H9 (cell line): ENCODE measurements around the gene TRIO. TPM values are rescaled to one million over a fixed set of nuclear protein-coding genes. Genes with fewer than 3 reads are reported as not detected.

Experiments
- DNase-seq: peaks from one replicate; pipeline ENCODE4 v3.0.0-alpha.2; 2017
- H2AFZ ChIP-seq: one replicate; pipeline ENCODE4 v1.6.1; 2013; ENCODE audit warnings: mild to moderate bottlenecking, low read length, control low read depth, moderate library complexity
- H2AK5ac ChIP-seq: 2 replicates; pipeline ENCODE4 v1.6.1; 2013; ENCODE audit warnings: low read length, control low read depth, mixed read lengths; ENCODE audit not compliant: insufficient read length
- H2BK120ac ChIP-seq: one replicate; pipeline ENCODE4 v1.6.1; 2013; ENCODE audit warnings: low read depth, mild to moderate bottlenecking, low read length, control low read depth, inconsistent platforms; ENCODE audit not compliant: poor library complexity, severe bottlenecking
- H2BK12ac ChIP-seq: 2 replicates; pipeline ENCODE4 v1.6.1; 2013; ENCODE audit warnings: low read length, control low read depth, mixed read lengths, low read depth; ENCODE audit not compliant: insufficient read length
- H2BK15ac ChIP-seq: 2 replicates; pipeline ENCODE4 v1.6.1; 2013; ENCODE audit warnings: low read depth, low read length, control low read depth
- H2BK20ac ChIP-seq: one replicate; pipeline ENCODE4 v1.6.1; 2013; ENCODE audit warnings: low read depth, mild to moderate bottlenecking, low read length, control low read depth, inconsistent platforms; ENCODE audit not compliant: poor library complexity, severe bottlenecking
- H2BK5ac ChIP-seq: 2 replicates; pipeline ENCODE4 v1.6.1; 2013; ENCODE audit warnings: low read length, control low read depth, mixed read lengths; ENCODE audit not compliant: insufficient read length
- H3K14ac ChIP-seq: 2 replicates; pipeline ENCODE4 v1.6.1; 2013; ENCODE audit warnings: low read length, control low read depth; ENCODE audit not compliant: insufficient read depth
- H3K18ac ChIP-seq: 2 replicates; pipeline ENCODE4 v1.6.1; 2013; ENCODE audit warnings: low read depth, mild to moderate bottlenecking, mixed read lengths, low read length, control low read depth; ENCODE audit not compliant: insufficient read length
- H3K23ac ChIP-seq: 2 replicates; pipeline ENCODE4 v1.6.1; 2013; ENCODE audit warnings: low read length, control low read depth, mixed read lengths, low read depth; ENCODE audit not compliant: insufficient read length
- H3K23me2 ChIP-seq: 2 replicates; pipeline ENCODE4 v1.6.1; 2013; ENCODE audit warnings: low read depth, mild to moderate bottlenecking, mixed read lengths, low read length, control low read depth; ENCODE audit not compliant: insufficient read length, poor library complexity, severe bottlenecking
- H3K27ac ChIP-seq: 2 replicates; pipeline ENCODE4 v1.5.1; 2013; ENCODE audit warnings: low read length, control low read depth, mixed read lengths, low read depth; ENCODE audit not compliant: insufficient read length
- H3K27me3 ChIP-seq: 2 replicates; pipeline ENCODE4 v1.6.1; 2013; ENCODE audit warnings: low read length, control low read depth, inconsistent platforms; ENCODE audit not compliant: insufficient read depth
- H3K4ac ChIP-seq: 2 replicates; pipeline ENCODE4 v1.6.1; 2013; ENCODE audit warnings: low read depth, mild to moderate bottlenecking, control low read depth, inconsistent platforms, low read length, moderate library complexity
- H3K4me1 ChIP-seq: 2 replicates; pipeline ENCODE4 v1.6.1; 2013; ENCODE audit warnings: low read length, control low read depth, inconsistent platforms; ENCODE audit not compliant: insufficient read depth
- H3K4me2 ChIP-seq: 2 replicates; pipeline ENCODE4 v1.6.1; 2013; ENCODE audit warnings: low read length, control low read depth, mixed read lengths; ENCODE audit not compliant: insufficient read length, insufficient read depth
- H3K56ac ChIP-seq: 2 replicates; pipeline ENCODE4 v1.6.1; 2013; ENCODE audit warnings: low read depth, mild to moderate bottlenecking, mixed read lengths, low read length, control low read depth; ENCODE audit not compliant: insufficient read length
- H3K79me1 ChIP-seq: 2 replicates; pipeline ENCODE4 v1.6.1; 2013; ENCODE audit warnings: low read depth, mild to moderate bottlenecking, moderate library complexity, low read length, control low read depth, inconsistent platforms; ENCODE audit not compliant: insufficient read depth, poor library complexity, severe bottlenecking
- H3K79me2 ChIP-seq: 2 replicates; pipeline ENCODE4 v1.6.1; 2013; ENCODE audit warnings: low read length, control low read depth, inconsistent platforms; ENCODE audit not compliant: insufficient read depth
- H3K9ac ChIP-seq: 2 replicates; pipeline ENCODE4 v1.6.1; 2013; ENCODE audit warnings: low read length, control low read depth, mixed read lengths; ENCODE audit not compliant: insufficient read length; ENCODE audit errors: extremely low read depth
- H3K9me3 ChIP-seq: one replicate; pipeline ENCODE4 v1.6.1; 2013; ENCODE audit warnings: low read depth, low read length, inconsistent platforms; ENCODE audit not compliant: control insufficient read depth
- H3T11ph ChIP-seq: one replicate; pipeline ENCODE4 v1.6.1; 2013; ENCODE audit warnings: mild to moderate bottlenecking, low read length, control low read depth, inconsistent platforms
- H4K20me1 ChIP-seq: one replicate; pipeline ENCODE4 v1.6.1; 2013; ENCODE audit not compliant: control insufficient read depth, insufficient read length, insufficient read depth
- H4K5ac ChIP-seq: 2 replicates; pipeline ENCODE4 v1.6.1; 2013; ENCODE audit warnings: low read depth, mild to moderate bottlenecking, mixed read lengths, low read length, control low read depth; ENCODE audit not compliant: insufficient read length
- H4K8ac ChIP-seq: replicated peaks from 2 replicates; pipeline ENCODE4 v1.6.1; 2013; ENCODE audit warnings: low read length, control low read depth, mixed read lengths, low read depth; ENCODE audit not compliant: insufficient read length
- H4K91ac ChIP-seq: 2 replicates; pipeline ENCODE4 v1.6.1; 2013; ENCODE audit warnings: low read depth, mild to moderate bottlenecking, moderate library complexity, mixed read lengths, low read length, control low read depth; ENCODE audit not compliant: insufficient read length
- H3K27ac Mint-ChIP-seq, 3 experiments: 2 replicates in 2 of 3; 3 replicates in 1 of 3; pipeline ENCODE4 v1.8.0; 2020 to 2021; ENCODE audit warnings: mixed read lengths in 3 of 3, mild to moderate bottlenecking in 1 of 3, moderate library complexity in 1 of 3
- H3K27me3 Mint-ChIP-seq: 2 replicates; pipeline ENCODE4 v1.8.0; 2021; ENCODE audit warnings: low read depth, mild to moderate bottlenecking, moderate library complexity, mixed read lengths
- H3K36me3 Mint-ChIP-seq, 3 experiments: 2 replicates in 2 of 3; 3 replicates in 1 of 3; pipeline ENCODE4 v1.8.0; 2020 to 2021; ENCODE audit warnings: low read depth in 3 of 3, mixed read lengths in 3 of 3; ENCODE audit not compliant: insufficient read depth in 1 of 3
- H3K4me1 Mint-ChIP-seq, 2 experiments: 2 replicates each; pipeline ENCODE4 v1.8.0; 2020; ENCODE audit warnings: mixed read lengths in 2 of 2
- H3K4me3 Mint-ChIP-seq, 2 experiments: 2 replicates in 1 of 2; 3 replicates in 1 of 2; pipeline ENCODE4 v1.8.0; 2020 to 2021; ENCODE audit warnings: mild to moderate bottlenecking in 2 of 2, mixed read lengths in 2 of 2, moderate library complexity in 1 of 2
- H3K9me3 Mint-ChIP-seq, 2 experiments: 2 replicates in 1 of 2; 3 replicates in 1 of 2; pipeline ENCODE4 v1.8.0; 2020; ENCODE audit warnings: mild to moderate bottlenecking in 2 of 2, mixed read lengths in 2 of 2, moderate library complexity in 1 of 2
- WGBS: extraction: QIAGEN DNeasy Blood & Tissue Kit; methylation state at CpG from one replicate; pipeline ENCODE4 v1.1.7; 2013; ENCODE audit warnings: missing lambda C conversion rate, low lambda C conversion rate, mixed read lengths; ENCODE audit not compliant: insufficient read length; ENCODE audit errors: extremely low coverage; 5-methylcytosine and 5-hydroxymethylcytosine counted together
- total RNA-seq: library from RNA; stranded (reverse); gene quantifications from 2 replicates; pipeline ENCODE4 v1.2.1, GENCODE V29; 2021
- TF ChIP-seq, protein P1 (sequence below): fragments of 200-600 bp; sonication (generic); conservative IDR thresholded peaks from 3 replicates; pipeline ENCODE4 v1.8.0; 2021; ENCODE audit warnings: antibody characterized with exemption, mild to moderate bottlenecking

Gene TRIO
- total RNA-seq, 1 experiment from 2014 or later, result 87.8 TPM

DNA sequence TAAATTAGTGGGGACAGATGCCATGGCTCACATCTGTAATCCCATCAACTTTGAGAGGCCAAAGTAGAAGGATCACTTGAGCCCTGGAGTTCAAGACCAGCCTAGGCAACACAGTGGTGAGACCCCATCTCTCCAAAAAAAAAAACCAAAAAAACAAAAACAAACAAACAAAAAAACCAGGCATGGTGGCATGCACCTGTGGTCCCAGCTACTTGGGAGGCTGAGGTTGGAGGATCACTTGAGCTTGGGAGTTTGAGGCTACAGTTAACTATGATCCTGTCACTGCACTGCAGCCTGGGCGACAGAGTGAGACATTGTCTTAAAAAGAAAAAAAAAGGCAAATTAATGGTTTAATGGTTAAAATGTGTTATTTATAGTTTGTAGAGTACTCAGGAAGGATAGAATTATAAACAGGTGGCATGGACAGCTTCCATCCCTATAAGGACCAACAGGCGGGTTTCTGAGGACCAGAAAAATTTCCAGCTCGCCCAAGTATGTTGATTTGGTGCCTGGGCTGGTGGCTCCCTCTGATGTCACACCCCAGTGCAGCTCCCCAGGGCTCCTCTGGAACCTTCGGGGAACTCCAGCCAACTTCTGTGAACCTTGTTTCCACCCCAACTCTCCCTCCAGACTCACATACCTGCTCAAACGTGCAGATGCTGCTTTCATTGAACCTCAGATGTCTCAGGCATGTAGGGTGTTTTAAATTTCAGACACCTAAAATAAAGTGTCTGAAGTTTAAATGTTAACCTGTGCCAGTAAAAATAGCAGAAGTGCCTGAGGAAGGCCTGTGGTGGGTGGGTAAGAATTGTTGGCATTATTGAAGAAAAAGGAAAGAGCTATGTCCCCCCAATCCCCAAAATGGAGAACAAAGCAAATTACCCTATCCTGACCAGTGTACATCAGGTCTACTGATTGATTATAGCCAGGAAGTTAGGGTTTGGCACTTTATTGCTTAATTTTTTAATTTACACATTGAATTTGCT is 69.0 kb downstream of the TRIO start:
- peaks cover 45 to 48% of the 10 kb centered on the region in 2 experiments for H3K4me1 Mint-ChIP-seq
- H4K20me1 ChIP-seq, result no peaks in the 10 kb centered on the region

More for the DNA sequence above, 69.0 kb downstream of the TRIO start:
- no peak overlapping the region for H2BK15ac ChIP-seq
- no CpG with 5 or more reads among the region's 5 CpGs for WGBS
- no peak overlapping the region for H3K18ac ChIP-seq
- no peak overlapping the region for H3K27ac ChIP-seq
- H4K8ac ChIP-seq, result no peak overlapping the region
- no peak overlapping the region for H3T11ph ChIP-seq
- H3K9ac ChIP-seq, result no peak overlapping the region
- no peaks in the 10 kb centered on the region for H3K23me2 ChIP-seq
- TF ChIP-seq, protein P1, sequence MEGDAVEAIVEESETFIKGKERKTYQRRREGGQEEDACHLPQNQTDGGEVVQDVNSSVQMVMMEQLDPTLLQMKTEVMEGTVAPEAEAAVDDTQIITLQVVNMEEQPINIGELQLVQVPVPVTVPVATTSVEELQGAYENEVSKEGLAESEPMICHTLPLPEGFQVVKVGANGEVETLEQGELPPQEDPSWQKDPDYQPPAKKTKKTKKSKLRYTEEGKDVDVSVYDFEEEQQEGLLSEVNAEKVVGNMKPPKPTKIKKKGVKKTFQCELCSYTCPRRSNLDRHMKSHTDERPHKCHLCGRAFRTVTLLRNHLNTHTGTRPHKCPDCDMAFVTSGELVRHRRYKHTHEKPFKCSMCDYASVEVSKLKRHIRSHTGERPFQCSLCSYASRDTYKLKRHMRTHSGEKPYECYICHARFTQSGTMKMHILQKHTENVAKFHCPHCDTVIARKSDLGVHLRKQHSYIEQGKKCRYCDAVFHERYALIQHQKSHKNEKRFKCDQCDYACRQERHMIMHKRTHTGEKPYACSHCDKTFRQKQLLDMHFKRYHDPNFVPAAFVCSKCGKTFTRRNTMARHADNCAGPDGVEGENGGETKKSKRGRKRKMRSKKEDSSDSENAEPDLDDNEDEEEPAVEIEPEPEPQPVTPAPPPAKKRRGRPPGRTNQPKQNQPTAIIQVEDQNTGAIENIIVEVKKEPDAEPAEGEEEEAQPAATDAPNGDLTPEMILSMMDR, result no peak
- H3K4me1 ChIP-seq, result peaks cover 9% of the 10 kb centered on the region; the same call in 1 of the 2 replicates
- Mint-ChIP-seq H3K9me3 (no peaks in the 10 kb centered on the region), H3K36me3 (no peaks in the 10 kb centered on the region), H3K27ac (no peak overlapping the region), H3K27me3 (no peaks in the 10 kb centered on the region), H3K4me3 (no peak overlapping the region)
- H3K14ac ChIP-seq, result no peak overlapping the region
- no peak overlapping the region for H3K4ac ChIP-seq
- no peak overlapping the region for H3K4me2 ChIP-seq
- DNase-seq, result no peak
- H3K23ac ChIP-seq, result no peak overlapping the region
- H4K5ac ChIP-seq, result no peak overlapping the region
- no peak overlapping the region for H2BK120ac ChIP-seq
- no peak overlapping the region for H2AFZ ChIP-seq
- no peaks in the 10 kb centered on the region for H3K27me3 ChIP-seq
- peaks cover 12% of the 10 kb centered on the region for H3K79me1 ChIP-seq
- H2BK5ac ChIP-seq, result no peak overlapping the region
- H3K9me3 ChIP-seq, result no peaks in the 10 kb centered on the region
- H3K56ac ChIP-seq, result no peak overlapping the region
- no peak overlapping the region for H2BK20ac ChIP-seq
- H2BK12ac ChIP-seq, result no peak overlapping the region
- H3K79me2 ChIP-seq, result peaks cover 26% of the 10 kb centered on the region; the same call in 1 of the 2 replicates
- no peak overlapping the region for H4K91ac ChIP-seq
- no peak overlapping the region for H2AK5ac ChIP-seq
